ENCODE results near the gene STRADA. TPM values are rescaled to one million over a fixed set of nuclear protein-coding genes. Genes with fewer than 3 reads are reported as not detected.
A peak's percentile ranks its signal among the peaks of the same experiment; 100 is the strongest.

STRADA gene
- total and polyA plus RNA-seq, 9 of the 15 experiments (the other 6 are each of a cell fraction or from before 2014, with no cell fraction given): 6.6 to 33.0 (median 20.5) TPM

DNA sequence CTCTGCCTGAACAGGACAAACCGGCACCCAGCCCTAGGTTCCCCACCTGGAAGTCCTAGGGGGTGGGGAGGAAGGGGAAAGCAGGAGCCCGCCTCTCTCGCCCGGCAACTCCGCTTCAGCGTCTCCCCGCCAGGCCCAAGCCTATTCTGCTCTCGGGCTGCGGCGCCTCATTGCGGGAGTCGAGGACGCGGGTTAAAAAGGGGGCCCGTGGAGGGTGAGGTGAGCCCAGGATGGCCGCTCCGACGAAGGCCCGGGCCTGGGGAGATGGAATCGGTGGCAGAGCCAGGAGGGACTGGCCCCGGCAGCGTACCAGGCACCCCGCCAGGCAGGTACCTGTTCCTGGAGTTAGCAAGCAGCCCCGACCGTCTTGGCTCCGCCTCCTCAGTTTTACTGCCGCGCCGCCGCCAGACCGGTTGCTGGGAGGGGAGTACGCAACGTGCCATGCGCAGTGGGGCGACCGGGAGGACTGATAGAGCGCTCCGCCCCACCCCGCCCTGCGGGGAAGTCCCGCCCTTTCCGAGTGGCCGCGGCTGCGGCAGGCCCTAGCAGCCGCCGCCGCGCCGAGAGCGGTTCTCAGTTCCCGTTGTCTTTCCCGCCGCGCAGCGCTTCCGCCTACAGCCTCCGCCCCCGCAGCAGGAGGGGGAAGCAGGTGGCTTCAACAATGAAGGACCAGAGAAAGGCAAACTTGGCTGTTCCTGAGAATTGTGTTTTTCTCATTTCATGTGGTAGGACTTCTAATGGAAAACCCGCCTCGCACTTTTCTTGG, at the start of gene STRADA (continued):
- TF ChIP-seq, protein P1, sequence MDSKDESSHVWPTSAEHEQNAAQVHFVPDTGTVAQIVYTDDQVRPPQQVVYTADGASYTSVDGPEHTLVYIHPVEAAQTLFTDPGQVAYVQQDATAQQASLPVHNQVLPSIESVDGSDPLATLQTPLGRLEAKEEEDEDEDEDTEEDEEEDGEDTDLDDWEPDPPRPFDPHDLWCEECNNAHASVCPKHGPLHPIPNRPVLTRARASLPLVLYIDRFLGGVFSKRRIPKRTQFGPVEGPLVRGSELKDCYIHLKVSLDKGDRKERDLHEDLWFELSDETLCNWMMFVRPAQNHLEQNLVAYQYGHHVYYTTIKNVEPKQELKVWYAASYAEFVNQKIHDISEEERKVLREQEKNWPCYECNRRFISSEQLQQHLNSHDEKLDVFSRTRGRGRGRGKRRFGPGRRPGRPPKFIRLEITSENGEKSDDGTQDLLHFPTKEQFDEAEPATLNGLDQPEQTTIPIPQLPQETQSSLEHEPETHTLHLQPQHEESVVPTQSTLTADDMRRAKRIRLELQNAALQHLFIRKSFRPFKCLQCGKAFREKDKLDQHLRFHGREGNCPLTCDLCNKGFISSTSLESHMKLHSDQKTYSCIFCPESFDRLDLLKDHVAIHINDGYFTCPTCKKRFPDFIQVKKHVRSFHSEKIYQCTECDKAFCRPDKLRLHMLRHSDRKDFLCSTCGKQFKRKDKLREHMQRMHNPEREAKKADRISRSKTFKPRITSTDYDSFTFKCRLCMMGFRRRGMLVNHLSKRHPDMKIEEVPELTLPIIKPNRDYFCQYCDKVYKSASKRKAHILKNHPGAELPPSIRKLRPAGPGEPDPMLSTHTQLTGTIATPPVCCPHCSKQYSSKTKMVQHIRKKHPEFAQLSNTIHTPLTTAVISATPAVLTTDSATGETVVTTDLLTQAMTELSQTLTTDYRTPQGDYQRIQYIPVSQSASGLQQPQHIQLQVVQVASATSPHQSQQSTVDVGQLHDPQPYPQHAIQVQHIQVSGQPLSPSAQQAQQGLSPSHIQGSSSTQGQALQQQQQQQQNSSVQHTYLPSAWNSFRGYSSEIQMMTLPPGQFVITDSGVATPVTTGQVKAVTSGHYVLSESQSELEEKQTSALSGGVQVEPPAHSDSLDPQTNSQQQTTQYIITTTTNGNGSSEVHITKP (IDR thresholded peaks at IDR 0.05; ENCODE audit: partially characterized antibody): no peak
- no peak for TF ChIP-seq U2AF1 (optimal IDR thresholded peaks at IDR 0.05; ENCODE audit: low read depth, low read length)
- TF ChIP-seq, protein P2, sequence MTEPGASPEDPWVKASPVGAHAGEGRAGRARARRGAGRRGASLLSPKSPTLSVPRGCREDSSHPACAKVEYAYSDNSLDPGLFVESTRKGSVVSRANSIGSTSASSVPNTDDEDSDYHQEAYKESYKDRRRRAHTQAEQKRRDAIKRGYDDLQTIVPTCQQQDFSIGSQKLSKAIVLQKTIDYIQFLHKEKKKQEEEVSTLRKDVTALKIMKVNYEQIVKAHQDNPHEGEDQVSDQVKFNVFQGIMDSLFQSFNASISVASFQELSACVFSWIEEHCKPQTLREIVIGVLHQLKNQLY (CRISPR knock-in tag; conservative IDR thresholded peaks at IDR 0.05): no peak
- TF ChIP-seq, protein P3, sequence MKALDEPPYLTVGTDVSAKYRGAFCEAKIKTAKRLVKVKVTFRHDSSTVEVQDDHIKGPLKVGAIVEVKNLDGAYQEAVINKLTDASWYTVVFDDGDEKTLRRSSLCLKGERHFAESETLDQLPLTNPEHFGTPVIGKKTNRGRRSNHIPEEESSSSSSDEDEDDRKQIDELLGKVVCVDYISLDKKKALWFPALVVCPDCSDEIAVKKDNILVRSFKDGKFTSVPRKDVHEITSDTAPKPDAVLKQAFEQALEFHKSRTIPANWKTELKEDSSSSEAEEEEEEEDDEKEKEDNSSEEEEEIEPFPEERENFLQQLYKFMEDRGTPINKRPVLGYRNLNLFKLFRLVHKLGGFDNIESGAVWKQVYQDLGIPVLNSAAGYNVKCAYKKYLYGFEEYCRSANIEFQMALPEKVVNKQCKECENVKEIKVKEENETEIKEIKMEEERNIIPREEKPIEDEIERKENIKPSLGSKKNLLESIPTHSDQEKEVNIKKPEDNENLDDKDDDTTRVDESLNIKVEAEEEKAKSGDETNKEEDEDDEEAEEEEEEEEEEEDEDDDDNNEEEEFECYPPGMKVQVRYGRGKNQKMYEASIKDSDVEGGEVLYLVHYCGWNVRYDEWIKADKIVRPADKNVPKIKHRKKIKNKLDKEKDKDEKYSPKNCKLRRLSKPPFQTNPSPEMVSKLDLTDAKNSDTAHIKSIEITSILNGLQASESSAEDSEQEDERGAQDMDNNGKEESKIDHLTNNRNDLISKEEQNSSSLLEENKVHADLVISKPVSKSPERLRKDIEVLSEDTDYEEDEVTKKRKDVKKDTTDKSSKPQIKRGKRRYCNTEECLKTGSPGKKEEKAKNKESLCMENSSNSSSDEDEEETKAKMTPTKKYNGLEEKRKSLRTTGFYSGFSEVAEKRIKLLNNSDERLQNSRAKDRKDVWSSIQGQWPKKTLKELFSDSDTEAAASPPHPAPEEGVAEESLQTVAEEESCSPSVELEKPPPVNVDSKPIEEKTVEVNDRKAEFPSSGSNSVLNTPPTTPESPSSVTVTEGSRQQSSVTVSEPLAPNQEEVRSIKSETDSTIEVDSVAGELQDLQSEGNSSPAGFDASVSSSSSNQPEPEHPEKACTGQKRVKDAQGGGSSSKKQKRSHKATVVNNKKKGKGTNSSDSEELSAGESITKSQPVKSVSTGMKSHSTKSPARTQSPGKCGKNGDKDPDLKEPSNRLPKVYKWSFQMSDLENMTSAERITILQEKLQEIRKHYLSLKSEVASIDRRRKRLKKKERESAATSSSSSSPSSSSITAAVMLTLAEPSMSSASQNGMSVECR (CRISPR knock-in tag; IDR thresholded peaks at IDR 0.05): 0 out of 2 replicates have a peak, but pooled peaks have one; percentile 58

Data from K562 (cell line).